ENCODE results near the gene MARCHF10.

MARCHF10 gene

DNA sequence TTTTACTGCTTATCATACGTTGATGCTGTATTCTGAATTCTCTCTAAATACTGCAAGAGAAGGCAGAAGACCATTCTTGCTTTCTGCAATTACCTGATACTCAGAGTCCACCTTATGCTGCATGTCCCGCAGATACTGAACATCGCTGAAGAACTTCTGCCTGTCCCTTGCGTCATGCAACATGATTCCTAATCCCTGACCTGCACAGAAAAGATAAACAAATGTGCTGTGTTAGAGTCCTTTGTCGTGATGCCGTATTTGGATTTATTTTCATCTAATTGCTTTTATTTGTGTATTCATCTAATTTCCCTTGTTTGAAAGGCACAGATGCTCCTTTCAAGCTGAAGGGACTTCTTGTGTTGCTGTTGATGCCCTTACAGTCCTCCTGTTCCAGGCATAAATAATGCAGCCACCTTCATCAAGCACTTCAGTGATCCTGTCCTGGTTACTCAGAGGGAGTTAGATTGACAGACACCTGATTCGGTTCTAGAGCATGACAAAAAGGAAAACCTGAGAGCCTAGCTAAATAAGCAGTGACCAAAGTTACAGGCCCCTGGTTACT, 6.5 kb downstream of the MARCHF10 start:
- TF ChIP-seq, protein P1, sequence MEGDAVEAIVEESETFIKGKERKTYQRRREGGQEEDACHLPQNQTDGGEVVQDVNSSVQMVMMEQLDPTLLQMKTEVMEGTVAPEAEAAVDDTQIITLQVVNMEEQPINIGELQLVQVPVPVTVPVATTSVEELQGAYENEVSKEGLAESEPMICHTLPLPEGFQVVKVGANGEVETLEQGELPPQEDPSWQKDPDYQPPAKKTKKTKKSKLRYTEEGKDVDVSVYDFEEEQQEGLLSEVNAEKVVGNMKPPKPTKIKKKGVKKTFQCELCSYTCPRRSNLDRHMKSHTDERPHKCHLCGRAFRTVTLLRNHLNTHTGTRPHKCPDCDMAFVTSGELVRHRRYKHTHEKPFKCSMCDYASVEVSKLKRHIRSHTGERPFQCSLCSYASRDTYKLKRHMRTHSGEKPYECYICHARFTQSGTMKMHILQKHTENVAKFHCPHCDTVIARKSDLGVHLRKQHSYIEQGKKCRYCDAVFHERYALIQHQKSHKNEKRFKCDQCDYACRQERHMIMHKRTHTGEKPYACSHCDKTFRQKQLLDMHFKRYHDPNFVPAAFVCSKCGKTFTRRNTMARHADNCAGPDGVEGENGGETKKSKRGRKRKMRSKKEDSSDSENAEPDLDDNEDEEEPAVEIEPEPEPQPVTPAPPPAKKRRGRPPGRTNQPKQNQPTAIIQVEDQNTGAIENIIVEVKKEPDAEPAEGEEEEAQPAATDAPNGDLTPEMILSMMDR (conservative IDR thresholded peaks at IDR 0.05), result no peak
- H3K27ac ChIP-seq, result no peak overlapping the region

DNA sequence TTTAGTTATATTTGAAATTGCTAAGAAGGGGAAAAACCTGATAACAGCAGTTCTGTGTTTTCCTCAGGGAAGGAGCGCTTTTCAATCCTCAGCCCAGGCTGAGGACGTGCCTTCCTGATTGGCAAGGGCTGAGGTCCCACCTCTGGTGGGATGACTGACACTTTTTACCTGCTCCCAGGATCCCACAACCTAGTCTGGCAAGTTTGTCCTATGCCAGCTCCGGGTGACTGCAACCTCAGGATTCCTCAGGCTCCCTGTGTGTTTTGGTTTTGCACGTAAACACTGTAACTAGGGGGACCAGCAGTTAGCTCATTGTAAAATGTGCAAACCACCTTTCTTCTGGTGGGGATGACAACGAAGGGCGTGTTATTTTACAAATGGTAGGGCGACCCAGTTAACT, 7.5 kb downstream of the MARCHF10 start:
- TF ChIP-seq, protein P1 (conservative IDR thresholded peaks at IDR 0.05), result no peak
- H3K27ac ChIP-seq, result peak overlapping the region; percentile 68

DNA sequence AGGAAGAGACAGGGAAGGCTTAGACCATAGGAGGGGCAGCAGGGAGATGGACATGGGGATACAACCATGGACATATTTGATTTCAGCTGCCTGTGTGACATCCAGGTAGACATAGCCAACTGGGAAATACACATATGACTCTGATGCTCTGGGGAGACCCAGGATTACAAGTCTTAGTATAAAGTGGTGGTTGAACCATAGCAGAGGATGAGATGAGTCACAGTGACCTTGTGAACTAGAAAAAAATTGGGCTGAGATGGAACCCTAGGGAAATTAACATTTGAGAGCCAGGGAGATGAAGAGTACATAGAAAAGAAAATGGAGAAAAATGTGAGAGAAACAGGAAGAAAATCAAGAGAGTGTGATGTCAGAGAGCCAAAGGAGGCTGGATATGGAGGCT, 10.2 kb downstream of the MARCHF10 start:
- TF ChIP-seq, protein P1 (conservative IDR thresholded peaks at IDR 0.05), result no peak
- H3K27ac ChIP-seq, result no peak overlapping the region

DNA sequence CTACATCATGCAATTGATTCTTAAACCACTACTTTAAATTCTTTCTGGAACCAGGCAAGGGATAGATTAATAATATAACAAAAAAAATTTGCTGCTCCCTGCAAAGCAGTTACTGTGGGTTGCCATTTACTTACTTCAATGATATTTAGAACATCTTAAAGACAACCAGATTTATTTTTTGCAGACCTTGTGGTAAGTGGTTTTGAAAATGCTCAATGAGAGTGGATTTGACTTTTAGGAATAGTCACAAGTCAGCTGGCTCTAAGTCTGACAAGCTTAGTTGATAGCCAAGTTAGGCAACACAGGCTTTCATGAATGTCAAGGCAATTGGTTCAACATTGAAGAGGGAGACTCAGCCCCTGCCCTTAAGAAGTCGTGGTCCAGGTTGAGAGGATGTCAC, 11.8 kb downstream of the MARCHF10 start:
- H3K27ac ChIP-seq, result no peak overlapping the region
- TF ChIP-seq, protein P1 (conservative IDR thresholded peaks at IDR 0.05), result no peak

DNA sequence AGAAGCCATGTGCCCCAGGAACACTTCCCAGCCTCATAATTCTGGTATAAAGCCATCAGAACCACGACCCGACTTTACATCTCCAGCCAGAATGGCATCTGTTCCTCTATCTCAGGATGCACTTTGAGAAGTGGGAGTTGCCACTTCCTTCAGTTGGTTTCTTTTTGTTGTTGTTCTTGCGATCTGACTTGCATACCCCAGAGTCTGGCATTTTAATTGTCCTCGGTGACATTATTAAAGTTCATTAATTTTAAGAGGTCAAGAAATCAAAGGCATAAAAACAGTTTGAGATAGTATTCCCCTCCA, 13.5 kb downstream of the MARCHF10 start:
- H3K27ac ChIP-seq, result no peak overlapping the region
- TF ChIP-seq, protein P1 (conservative IDR thresholded peaks at IDR 0.05), result no peak

DNA sequence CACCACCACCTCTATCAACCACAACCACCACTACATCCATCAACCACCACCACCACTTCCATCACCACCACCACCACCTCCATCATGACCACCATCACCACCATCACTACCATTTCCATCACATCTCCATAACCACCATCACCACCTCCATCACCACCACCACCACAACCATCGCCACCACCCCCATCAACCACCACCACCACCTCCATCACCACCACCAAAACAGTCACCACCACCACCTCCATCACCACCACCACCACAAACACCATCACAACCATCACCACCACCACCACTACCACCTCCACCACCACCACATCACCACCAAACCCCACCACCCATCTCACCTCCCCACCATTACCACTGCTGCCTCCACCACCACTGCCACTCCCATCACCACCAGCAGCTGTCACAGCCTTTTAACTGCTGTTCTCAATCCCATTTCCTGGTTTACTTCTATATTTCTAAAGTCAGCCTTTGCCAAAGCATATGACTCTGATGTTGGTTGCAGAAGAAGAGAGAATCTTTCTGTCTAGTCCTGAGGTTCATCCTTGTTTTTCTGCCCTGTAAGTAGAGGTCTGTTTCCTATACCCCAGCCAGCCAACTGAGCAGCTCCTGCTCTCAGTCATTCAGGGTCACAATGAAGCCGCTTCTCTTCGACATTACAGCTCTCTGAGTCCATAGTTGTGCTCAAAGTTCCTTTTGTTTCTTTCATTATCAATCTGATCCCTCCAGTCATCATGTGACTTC, 14.0 kb downstream of the MARCHF10 start:
- TF ChIP-seq, protein P1 (conservative IDR thresholded peaks at IDR 0.05), result no peak
- no peak overlapping the region for H3K27ac ChIP-seq

DNA sequence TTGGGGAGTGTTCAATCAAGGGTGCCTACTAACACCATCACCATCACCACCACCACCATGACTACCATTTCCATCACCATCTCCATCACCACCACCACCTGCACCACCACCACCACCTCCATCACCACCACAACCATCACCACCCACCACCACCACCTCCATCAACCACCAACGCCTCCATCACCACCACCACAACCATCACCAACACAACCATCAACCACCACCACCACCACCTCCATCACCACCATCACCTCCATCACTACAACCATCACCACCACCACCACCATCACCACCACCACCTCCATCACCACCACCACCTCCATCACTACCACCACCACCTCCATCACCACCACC, 15.7 kb downstream of the MARCHF10 start:
- no peak overlapping the region for H3K27ac ChIP-seq
- TF ChIP-seq, protein P1 (conservative IDR thresholded peaks at IDR 0.05), result no peak

All from VCaP (cell line).